ENCODE measurements around the gene CNTNAP2.

- TF ChIP-seq EZH2 (IDR thresholded peaks at IDR 0.05; ENCODE audit: borderline replicate concordance, low read depth, low read length, severe bottlenecking) (no peak), CTCF (IDR thresholded peaks at IDR 0.05; ENCODE audit: borderline replicate concordance, extremely low read depth, low read length, poor library complexity, severe bottlenecking) (no peak)
Measured at GRCh38 chr7:147363101-147363500, 1246.5 kb downstream of the CNTNAP2 start.
